Nephron (organoid): ENCODE data around the gene AVPR1A.

Experiments used
- H3K27ac Mint-ChIP-seq, 3 experiments: 2 replicates each; pipeline ENCODE4 v1.8.0; 2020; ENCODE audit warnings: mixed read lengths in 3 of 3, mild to moderate bottlenecking in 2 of 3, moderate library complexity in 1 of 3
- H3K27me3 Mint-ChIP-seq: 2 replicates; pipeline ENCODE4 v1.8.0; 2021; ENCODE audit warnings: low read depth, mild to moderate bottlenecking, moderate library complexity, mixed read lengths
- H3K36me3 Mint-ChIP-seq: 2 replicates; pipeline ENCODE4 v1.8.0; 2020; ENCODE audit warnings: low read depth, mixed read lengths
- H3K4me1 Mint-ChIP-seq: 2 replicates; pipeline ENCODE4 v1.8.0; 2020; ENCODE audit warnings: mixed read lengths
- H3K4me3 Mint-ChIP-seq, 3 experiments: 2 replicates each; pipeline ENCODE4 v1.8.0; 2020; ENCODE audit warnings: mild to moderate bottlenecking in 3 of 3, mixed read lengths in 3 of 3, moderate library complexity in 2 of 3
- H3K9me3 Mint-ChIP-seq: 2 replicates; pipeline ENCODE4 v1.8.0; 2020; ENCODE audit warnings: mixed read lengths
- TF ChIP-seq, protein P1 (sequence below), 3 experiments: fragments of 200-600 bp; sonication (generic); IDR thresholded peaks; one replicate each; pipeline ENCODE4 v1.5.0; 2021; ENCODE audit warnings: antibody characterized with exemption in 3 of 3; ENCODE audit not compliant: unreplicated experiment in 3 of 3

Gene AVPR1A

DNA sequence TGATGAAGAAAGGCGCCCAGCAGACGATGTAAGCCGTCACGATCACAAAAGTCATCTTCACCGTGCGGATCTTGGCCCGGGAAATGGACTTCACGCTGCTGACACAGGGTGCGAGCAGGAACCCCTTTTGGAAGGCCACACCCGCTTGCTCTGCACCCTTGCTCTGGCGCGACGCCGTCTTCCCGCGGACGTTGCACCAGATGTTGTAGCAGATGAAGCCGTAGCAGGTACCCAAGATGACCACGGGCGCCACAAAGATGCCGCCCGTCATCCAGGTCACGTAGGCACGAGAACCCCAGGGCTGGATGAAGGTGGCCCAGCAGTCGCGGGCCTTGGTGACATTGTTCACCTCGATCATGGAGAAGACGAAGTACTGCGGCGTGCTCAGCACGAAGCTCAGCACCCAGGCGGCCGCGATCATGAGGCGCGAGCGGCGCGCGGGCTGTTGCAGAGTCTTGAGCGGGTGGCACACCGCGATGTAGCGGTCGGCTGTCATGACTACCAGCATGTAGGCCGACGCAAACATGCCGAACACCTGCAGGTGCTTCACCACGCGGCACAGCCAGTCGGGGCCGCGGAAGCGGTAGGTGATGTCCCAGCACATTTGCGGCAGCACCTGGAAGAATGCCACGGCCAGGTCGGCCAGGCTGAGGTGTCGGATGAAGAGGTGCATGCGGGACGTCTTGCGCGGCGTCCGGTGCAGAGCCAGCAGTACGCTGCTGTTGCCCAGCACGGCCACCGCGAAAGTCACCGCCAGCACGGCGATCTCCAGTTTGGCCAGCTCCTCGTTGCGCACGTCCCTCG, 890 bp downstream of the AVPR1A start:
- Mint-ChIP-seq H3K9me3 (peaks cover 4% of the 10 kb centered on the region), H3K4me1 (peaks cover 23% of the 10 kb centered on the region), H3K4me3 (peak overlapping the region; percentile 59 to 81 (median 72)), H3K27ac (no peak overlapping the region), H3K36me3 (no peaks in the 10 kb centered on the region), H3K27me3 (peaks cover 84% of the 10 kb centered on the region)
- TF ChIP-seq, protein P1, sequence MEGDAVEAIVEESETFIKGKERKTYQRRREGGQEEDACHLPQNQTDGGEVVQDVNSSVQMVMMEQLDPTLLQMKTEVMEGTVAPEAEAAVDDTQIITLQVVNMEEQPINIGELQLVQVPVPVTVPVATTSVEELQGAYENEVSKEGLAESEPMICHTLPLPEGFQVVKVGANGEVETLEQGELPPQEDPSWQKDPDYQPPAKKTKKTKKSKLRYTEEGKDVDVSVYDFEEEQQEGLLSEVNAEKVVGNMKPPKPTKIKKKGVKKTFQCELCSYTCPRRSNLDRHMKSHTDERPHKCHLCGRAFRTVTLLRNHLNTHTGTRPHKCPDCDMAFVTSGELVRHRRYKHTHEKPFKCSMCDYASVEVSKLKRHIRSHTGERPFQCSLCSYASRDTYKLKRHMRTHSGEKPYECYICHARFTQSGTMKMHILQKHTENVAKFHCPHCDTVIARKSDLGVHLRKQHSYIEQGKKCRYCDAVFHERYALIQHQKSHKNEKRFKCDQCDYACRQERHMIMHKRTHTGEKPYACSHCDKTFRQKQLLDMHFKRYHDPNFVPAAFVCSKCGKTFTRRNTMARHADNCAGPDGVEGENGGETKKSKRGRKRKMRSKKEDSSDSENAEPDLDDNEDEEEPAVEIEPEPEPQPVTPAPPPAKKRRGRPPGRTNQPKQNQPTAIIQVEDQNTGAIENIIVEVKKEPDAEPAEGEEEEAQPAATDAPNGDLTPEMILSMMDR (IDR thresholded peaks at IDR 0.05; ENCODE audit: unreplicated experiment in 3 of 3) = no peak

DNA sequence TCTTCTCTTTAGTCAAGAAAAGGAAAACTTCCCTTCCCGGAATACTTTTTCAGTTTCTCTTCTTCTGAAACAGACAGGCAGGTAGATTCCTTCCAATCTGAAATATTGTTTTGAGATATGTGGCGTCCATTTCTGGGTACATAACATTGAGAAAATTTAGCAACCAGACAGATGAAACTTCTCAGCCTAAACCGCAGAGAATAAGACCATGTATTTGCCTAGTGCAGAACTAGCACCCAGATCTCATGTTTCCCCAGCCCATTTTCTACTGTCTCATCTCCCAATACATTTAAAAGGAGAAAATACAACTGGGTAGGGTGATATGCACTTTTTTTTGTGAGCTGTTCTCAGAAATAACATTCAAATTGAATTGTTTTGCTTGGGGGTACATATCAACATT, 6.4 kb downstream of the AVPR1A start:
- peaks cover 59% of the 10 kb centered on the region for H3K27me3 Mint-ChIP-seq
- peaks cover 1% of the 10 kb centered on the region for H3K4me1 Mint-ChIP-seq
- H3K4me3 Mint-ChIP-seq = no peak overlapping the region
- TF ChIP-seq, protein P1 (IDR thresholded peaks at IDR 0.05; ENCODE audit: unreplicated experiment in 3 of 3) = no peak
- H3K36me3 Mint-ChIP-seq = no peaks in the 10 kb centered on the region
- H3K9me3 Mint-ChIP-seq = no peaks in the 10 kb centered on the region
- no peak overlapping the region for H3K27ac Mint-ChIP-seq

DNA sequence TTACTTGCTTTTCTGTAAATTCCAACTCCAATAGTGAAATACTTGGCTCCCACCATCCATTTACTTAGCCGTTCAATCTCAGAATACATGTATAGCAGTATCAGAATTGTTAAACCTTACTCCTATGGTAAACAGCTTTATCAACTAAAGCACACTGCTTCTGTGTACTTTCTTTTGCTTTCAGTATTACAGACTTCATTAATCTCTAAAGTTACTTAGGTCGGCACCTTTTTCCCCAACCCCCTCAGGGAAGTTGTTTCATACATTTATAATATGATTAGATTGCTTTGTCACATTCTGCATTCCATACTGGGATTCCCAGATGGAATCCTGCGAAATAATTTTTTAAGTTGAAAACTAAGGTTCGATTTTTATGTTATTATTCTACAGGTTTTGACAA, 12.5 kb downstream of the AVPR1A start:
- TF ChIP-seq, protein P1 (IDR thresholded peaks at IDR 0.05; ENCODE audit: unreplicated experiment in 3 of 3) = no peak
- Mint-ChIP-seq H3K4me3 (no peak overlapping the region), H3K9me3 (no peaks in the 10 kb centered on the region), H3K4me1 (no peaks in the 10 kb centered on the region), H3K27ac (no peak overlapping the region), H3K36me3 (no peaks in the 10 kb centered on the region), H3K27me3 (peaks cover 2% of the 10 kb centered on the region)

DNA sequence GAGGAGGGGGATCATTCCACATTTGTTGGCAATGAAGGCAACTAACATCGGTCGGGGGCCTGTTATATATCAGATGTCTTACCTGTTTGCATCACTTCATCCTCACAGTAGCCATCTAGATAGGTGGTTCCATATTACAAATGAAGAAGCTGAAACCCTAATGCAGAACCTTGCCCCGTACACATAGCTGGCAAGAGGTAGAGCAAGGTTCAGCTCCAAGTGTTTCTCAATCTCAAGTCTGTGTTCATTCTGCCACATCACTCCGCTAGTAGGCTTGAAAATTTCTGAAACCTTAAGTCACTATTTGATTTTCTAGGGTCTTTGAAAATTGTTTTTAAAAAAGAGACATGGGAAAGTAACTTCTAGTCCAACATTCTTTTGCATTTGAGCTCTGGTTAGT, 17.0 kb downstream of the AVPR1A start:
- Mint-ChIP-seq H3K9me3 (no peaks in the 10 kb centered on the region), H3K4me3 (no peak overlapping the region), H3K27ac (no peak overlapping the region), H3K36me3 (no peaks in the 10 kb centered on the region), H3K27me3 (no peaks in the 10 kb centered on the region), H3K4me1 (no peaks in the 10 kb centered on the region)
- TF ChIP-seq, protein P1 (IDR thresholded peaks at IDR 0.05; ENCODE audit: unreplicated experiment in 3 of 3) = no peak

DNA sequence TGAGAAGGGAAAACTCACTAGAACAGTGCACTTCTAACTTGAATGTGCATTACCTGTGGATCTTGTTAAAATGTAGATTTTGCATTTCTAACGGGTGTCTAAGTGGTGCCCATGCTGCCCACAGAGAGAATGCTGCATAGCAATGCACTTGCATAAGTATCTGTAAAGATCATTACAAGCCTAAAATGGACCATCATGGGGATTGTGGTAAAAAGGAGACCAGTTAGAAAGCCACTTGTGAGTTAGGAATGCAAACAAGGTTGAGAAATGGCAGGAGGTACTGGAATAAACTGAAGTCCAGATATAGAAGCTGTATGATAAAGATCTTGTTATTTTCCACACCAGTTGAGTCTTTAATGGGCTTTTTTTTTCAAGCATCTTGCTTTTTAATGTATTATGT, 18.8 kb downstream of the AVPR1A start:
- Mint-ChIP-seq H3K4me1 (no peaks in the 10 kb centered on the region), H3K27ac (no peak overlapping the region), H3K4me3 (no peak overlapping the region), H3K27me3 (no peaks in the 10 kb centered on the region), H3K9me3 (no peaks in the 10 kb centered on the region), H3K36me3 (no peaks in the 10 kb centered on the region)
- TF ChIP-seq, protein P1 (IDR thresholded peaks at IDR 0.05; ENCODE audit: unreplicated experiment in 3 of 3) = no peak

DNA sequence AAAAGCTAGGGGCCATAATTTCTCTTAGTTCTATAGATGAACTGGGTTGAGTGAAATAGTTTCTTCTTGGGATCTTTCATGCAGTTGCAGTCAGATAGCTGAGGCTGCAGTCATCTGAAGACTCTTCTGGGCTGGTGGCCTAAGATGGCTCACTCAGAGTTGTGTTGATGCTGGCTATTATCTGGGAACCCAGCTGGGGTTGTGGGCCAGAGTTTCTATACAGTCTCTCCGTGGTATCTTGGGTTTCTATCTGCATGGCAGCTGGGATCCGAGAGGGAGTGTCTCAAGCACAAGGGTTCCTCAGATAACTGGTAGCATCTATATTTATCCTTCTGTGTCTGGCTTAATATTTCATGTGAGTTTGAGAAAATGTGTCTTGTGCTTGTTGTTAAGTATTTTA, 21.1 kb downstream of the AVPR1A start:
- H3K36me3 Mint-ChIP-seq = no peaks in the 10 kb centered on the region
- TF ChIP-seq, protein P1 (IDR thresholded peaks at IDR 0.05; ENCODE audit: unreplicated experiment in 3 of 3) = no peak
- H3K27ac Mint-ChIP-seq = no peak overlapping the region
- no peak overlapping the region for H3K4me3 Mint-ChIP-seq
- no peaks in the 10 kb centered on the region for H3K4me1 Mint-ChIP-seq
- no peaks in the 10 kb centered on the region for H3K27me3 Mint-ChIP-seq
- H3K9me3 Mint-ChIP-seq = no peaks in the 10 kb centered on the region
